ENCODE measurements around the gene AKT2. TPM values are rescaled to one million over a fixed set of nuclear protein-coding genes. Genes with fewer than 3 reads are reported as not detected.

The AKT2 gene
- total RNA-seq, 2 donors from 2014 or later, result 46.2 to 96.2 TPM

DNA sequence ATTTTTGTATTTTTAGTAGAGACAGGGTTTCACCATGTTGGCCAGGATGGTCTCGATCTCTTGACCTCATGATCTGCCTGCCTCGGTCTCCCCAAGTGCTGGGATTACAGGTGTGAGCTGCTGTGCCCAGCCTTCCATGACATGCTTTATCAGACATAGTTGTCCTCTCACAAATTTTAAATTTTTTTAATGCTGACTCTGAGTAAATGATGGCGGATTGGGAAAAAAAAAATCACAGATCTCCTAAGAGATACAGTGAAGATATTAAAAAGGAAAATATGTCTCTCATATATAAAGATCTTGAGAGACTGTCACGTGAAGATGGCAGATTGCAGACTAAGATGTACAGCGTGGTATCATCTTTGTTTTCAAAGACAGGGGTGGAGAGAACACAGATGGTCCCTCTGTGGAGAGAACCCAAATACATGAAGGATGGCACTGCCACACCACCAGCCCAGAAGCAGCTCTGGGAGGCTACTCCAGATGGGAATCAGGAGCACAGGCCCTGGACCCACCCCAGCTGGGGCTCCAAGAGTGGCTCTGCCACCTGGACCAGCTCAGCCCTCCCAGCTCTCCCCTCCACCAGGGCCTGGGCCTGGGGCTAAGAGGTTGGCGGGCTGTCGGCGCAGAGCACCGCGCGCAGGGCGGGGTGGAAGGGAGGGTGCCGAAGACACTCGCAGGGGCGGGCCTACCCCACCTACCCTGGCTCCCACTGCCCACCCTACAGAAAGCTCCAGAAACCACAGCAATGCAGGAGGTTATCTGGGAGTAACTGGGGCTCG is 38.7 kb downstream of the AKT2 start:
- WGBS, 2 donors, result 90 to 95% methylated on average over 12 to 16 of the region's 16 CpGs
- TF ChIP-seq CTCF (IDR thresholded peaks at IDR 0.05) (no peak), POLR2A (IDR thresholded peaks at IDR 0.05) (no peak)
- Histone ChIP-seq H3K9me3 (no peaks in the 10 kb centered on the region), H3K36me3 (replicated peaks in 1 of 2; ENCODE audit: insufficient read depth in 1 of 2, low read depth in 2 of 2) (peaks cover 0 to 2% of the 10 kb centered on the region in 2 donors), H3K4me1 (peaks cover under 1% of the 10 kb centered on the region), H3K27me3 (no peaks in the 10 kb centered on the region), H3K4me3 (no peak overlapping the region), H3K27ac (no peak overlapping the region)
- ATAC-seq (no peak), DNase-seq (no peak)
- intact Hi-C loops (cut with DNase I), result no loop called here

- peaks cover 0 to 2% of the 10 kb centered on the region in 2 donors for H3K36me3 ChIP-seq (replicated peaks in 1 of 2; ENCODE audit: insufficient read depth in 1 of 2, low read depth in 2 of 2)
- ATAC-seq (no peak), DNase-seq (no peak)
- H3K27me3 ChIP-seq, result no peaks in the 10 kb centered on the region
- intact Hi-C loops (cut with DNase I), result no loop called here
- no peak overlapping the region for H3K4me3 ChIP-seq
- H3K27ac ChIP-seq, result no peak overlapping the region
- TF ChIP-seq POLR2A (IDR thresholded peaks at IDR 0.05) (no peak), CTCF (IDR thresholded peaks at IDR 0.05) (no peak)
- 89 to 95% methylated on average over 9 of the region's 9 CpGs for WGBS, 2 donors
- H3K4me1 ChIP-seq, result no peaks in the 10 kb centered on the region
- no peaks in the 10 kb centered on the region for H3K9me3 ChIP-seq
These were observed 39.5 kb downstream of the AKT2 start for GRCh38 chr19:40245506-40246128.

GRCh38 chr19:40244579-40245317 is 40.4 kb downstream of the AKT2 start:
- H3K36me3 ChIP-seq (replicated peaks in 1 of 2; ENCODE audit: insufficient read depth in 1 of 2, low read depth in 2 of 2), result peaks cover 0 to 5% of the 10 kb centered on the region in 2 donors
- H3K9me3 ChIP-seq, result no peaks in the 10 kb centered on the region
- no peak for DNase-seq
- ATAC-seq, result no peak
- no peaks in the 10 kb centered on the region for H3K27me3 ChIP-seq
- WGBS, 2 donors, result 74 to 82% methylated on average over 12 of the region's 12 CpGs
- no peak overlapping the region for H3K27ac ChIP-seq
- TF ChIP-seq POLR2A (IDR thresholded peaks at IDR 0.05) (no peak), CTCF (IDR thresholded peaks at IDR 0.05) (no peak)
- H3K4me3 ChIP-seq, result no peak overlapping the region
- intact Hi-C loops (cut with DNase I), result no loop called here
- H3K4me1 ChIP-seq, result no peaks in the 10 kb centered on the region

- no peaks in the 10 kb centered on the region for H3K9me3 ChIP-seq
- no peaks in the 10 kb centered on the region for H3K27me3 ChIP-seq
- no peaks in the 10 kb centered on the region for H3K4me1 ChIP-seq
- H3K4me3 ChIP-seq, result no peak overlapping the region
- no peak overlapping the region for H3K27ac ChIP-seq
- ATAC-seq (no peak), DNase-seq (no peak)
- 79 to 93% methylated on average over 2 of the region's 2 CpGs for WGBS, 2 donors
- intact Hi-C loops (cut with DNase I), result no loop called here
- no peak for TF ChIP-seq CTCF (IDR thresholded peaks at IDR 0.05)
- TF ChIP-seq POLR2A (IDR thresholded peaks at IDR 0.05), result no peak
- peaks cover 0 to 9% of the 10 kb centered on the region in 2 donors for H3K36me3 ChIP-seq (replicated peaks in 1 of 2; ENCODE audit: insufficient read depth in 1 of 2, low read depth in 2 of 2)
These were observed 42.0 kb downstream of the AKT2 start for GRCh38 chr19:40243181-40243580.

Measured in body of pancreas (tissue), 4 donors.